Measurements from ENCODE around the gene C1QTNF3. TPM values are rescaled to one million over a fixed set of nuclear protein-coding genes. Genes with fewer than 3 reads are reported as not detected.
A peak's percentile ranks its signal among the peaks of the same experiment; 100 is the strongest.

Gene C1QTNF3
- total and polyA plus RNA-seq, 2 of the 8 experiments (the other 6 are each of a cell fraction or from before 2014, with no cell fraction given), result 1.0 to 1.2 TPM

DNA sequence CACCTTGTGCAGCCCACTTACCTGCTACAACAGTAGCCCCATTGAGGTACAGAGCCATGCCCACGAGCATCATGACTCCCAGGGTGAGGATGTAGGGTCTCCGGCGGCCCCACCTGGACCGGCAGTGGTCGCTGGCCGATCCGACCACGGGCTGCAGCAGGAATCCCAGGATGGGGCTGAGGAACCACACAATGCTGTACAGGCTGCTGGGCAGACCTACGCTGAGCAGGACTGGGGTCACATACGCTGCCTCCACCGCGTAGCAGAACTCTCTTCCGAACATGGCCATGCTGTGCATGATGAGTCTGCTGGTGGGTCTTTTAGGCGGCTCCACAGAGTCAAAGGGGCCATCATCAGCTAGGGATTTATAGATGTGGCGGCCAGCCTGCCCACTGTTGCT, 58.8 kb downstream of the C1QTNF3 start:
- Histone ChIP-seq H3K4me3 (ENCODE audit: extremely low read depth in 1 of 4, insufficient read depth in 2 of 4, low read depth in 3 of 4, low read length in 4 of 4) (no peak overlapping the region), H3K36me3 (ENCODE audit: control insufficient read depth in 2 of 4, insufficient read depth in 4 of 4, low read length in 3 of 4) (peaks cover 0 to 8% (median 4%) of the 10 kb centered on the region in 4 experiments; a peak in 5 of 8 replicates), H3K79me1 (ENCODE audit: low read depth, low read length) (no peaks in the 10 kb centered on the region), H3K23me2 (ENCODE audit: low read depth, low read length) (peaks cover 5% of the 10 kb centered on the region), H4K8ac (ENCODE audit: extremely low read depth, insufficient read depth, low read length) (peak overlapping the region; percentile 62), H3K4me2 (ENCODE audit: insufficient read depth in 1 of 2, low read depth in 2 of 2, low read length in 2 of 2) (no peak overlapping the region), H3K27me3 (replicated peaks in 1 of 4; ENCODE audit: control insufficient read depth in 3 of 4, extremely low read depth in 1 of 4, insufficient read depth in 3 of 4, low read length in 3 of 4) (no peaks in the 10 kb centered on the region), H3K56ac (replicated peaks; ENCODE audit: insufficient read length, low read depth, low read length) (no peak overlapping the region), H4K20me1 (replicated peaks in 1 of 2; ENCODE audit: control insufficient read depth in 1 of 2, insufficient read depth in 2 of 2, low read length in 2 of 2) (no peaks in the 10 kb centered on the region), H4K5ac (ENCODE audit: insufficient read length, low read depth, low read length) (no peak overlapping the region), H2BK120ac (replicated peaks; ENCODE audit: low read depth, low read length) (no peak overlapping the region), H2BK15ac (ENCODE audit: low read length) (no peak overlapping the region), H3K18ac (ENCODE audit: extremely low read depth, low read length) (no peak overlapping the region), H3K23ac (ENCODE audit: insufficient read length) (no peak overlapping the region), H2BK12ac (ENCODE audit: low read depth, low read length) (no peak overlapping the region), H3K4me1 (replicated peaks in 1 of 4; ENCODE audit: control insufficient read depth in 3 of 4, insufficient read depth in 4 of 4, low read length in 3 of 4) (peaks cover 0 to 3% (median 0%) of the 10 kb centered on the region in 4 experiments; a peak in 2 of 7 replicates), H3K27ac (ENCODE audit: low read depth, low read length) (no peak overlapping the region), H2BK5ac (ENCODE audit: low read depth, low read length) (no peak overlapping the region), H3K9me3 (ENCODE audit: insufficient read depth in 2 of 2, low read depth in 1 of 2, low read length in 1 of 2) (peaks cover 0 to 10% of the 10 kb centered on the region in 2 experiments; a peak in 1 of 4 replicates), H2AK5ac (ENCODE audit: low read depth, low read length) (peak overlapping the region; percentile 17; the same call in 1 of the 2 replicates), H3K79me2 (ENCODE audit: control insufficient read depth in 1 of 2, insufficient read depth in 2 of 2, low read length in 2 of 2) (no peaks in the 10 kb centered on the region), H2AFZ (ENCODE audit: low read length) (no peak overlapping the region), H3K4ac (replicated peaks; ENCODE audit: insufficient read length, low read depth, low read length) (no peak overlapping the region), H3K9ac (replicated peaks in 1 of 4; ENCODE audit: extremely low read depth in 1 of 4, low read depth in 3 of 4, low read length in 3 of 4) (no peak overlapping the region), H4K91ac (replicated peaks; ENCODE audit: insufficient read length, low read length) (no peak overlapping the region), H2BK20ac (ENCODE audit: low read length) (no peak overlapping the region), H3K14ac (ENCODE audit: insufficient read length) (no peak overlapping the region)
- WGBS, 2 experiments (ENCODE audit: extremely low coverage in 1 of 2, insufficient coverage in 1 of 2, insufficient read length in 1 of 2, insufficient replicate concordance in 2 of 2, low coverage in 1 of 2, low lambda C conversion rate in 2 of 2, missing lambda C conversion rate in 1 of 2), result 97% methylated on average over 15 of the region's 15 CpGs; no CpG with 5 or more reads in 1 of the 2 experiments
- DNase-seq (ENCODE audit: low read depth in 1 of 2, low spot score in 2 of 2), result no peak
- TF ChIP-seq CTBP2 (IDR thresholded peaks at IDR 0.05; ENCODE audit: borderline replicate concordance, insufficient read depth, insufficient read length, low read length) (no peak), KDM5A (IDR thresholded peaks at IDR 0.05; ENCODE audit: low read length) (no peak), SIX5 (IDR thresholded peaks at IDR 0.05; ENCODE audit: low read depth, low read length) (no peak), EP300 (IDR thresholded peaks at IDR 0.05; ENCODE audit: borderline replicate concordance in 1 of 2, low read depth in 2 of 2, low read length in 2 of 2) (no peak), USF2 (IDR thresholded peaks at IDR 0.05; ENCODE audit: low read length) (no peak), KDM1A (IDR thresholded peaks at IDR 0.05; ENCODE audit: borderline replicate concordance, low read length) (no peak), TEAD4 (IDR thresholded peaks at IDR 0.05; ENCODE audit: low read depth, low read length) (no peak), PHF8 (conservative IDR thresholded peaks at IDR 0.05; ENCODE audit: low read depth, low read length) (no peak), MAFK (IDR thresholded peaks at IDR 0.05; ENCODE audit: low read depth, low read length) (no peak)
- ChIA-PET CTCF (ENCODE audit: partially characterized antibody) (interaction anchor here (3.9 kb wide), 1 partner anchor 13 kb away, joined by 22 read pairs; no protein-coding TSS in a partner anchor), POLR2A (ENCODE audit: partially characterized antibody) (interaction anchor here (1.1 kb wide), 1 partner anchor 15 kb away, joined by 4 read pairs; no protein-coding TSS in a partner anchor)
- FAIRE-seq, result no peak
